NT2/D1 (cell line): ENCODE results near the gene CAMK1G.

Experiments
- SUZ12 ChIP-seq: IDR thresholded peaks from 2 replicates; pipeline ENCODE4 v1.6.1; 2011; ENCODE audit not compliant: insufficient read length, insufficient read depth; ENCODE audit errors: extremely low read depth
- YY1 ChIP-seq: IDR thresholded peaks from 2 replicates; pipeline ENCODE4 v1.6.1; 2011; ENCODE audit not compliant: insufficient read length, insufficient read depth

- TF ChIP-seq YY1, result no peak
- no peak for TF ChIP-seq SUZ12
These were observed 42.3 kb downstream of the CAMK1G start for GRCh38 chr1:209625791-209626285.
